Mucosa of descending colon (tissue), 3 donors: ENCODE results near the gene IL4R. TPM values are rescaled to one million over a fixed set of nuclear protein-coding genes. Genes with fewer than 3 reads are reported as not detected.

Source experiments
- ATAC-seq: fragments of 200-7000 bp; cut with Tn5 transposase; one replicate; pipeline ENCODE4 v1.9.1; 2020; ENCODE audit warnings: mild to moderate bottlenecking, moderate library complexity
- DNase-seq, 3 donors: peaks; one replicate each; pipeline ENCODE4 v3.0.0-alpha.2; 2020
- H3K36me3 ChIP-seq: fragments of 200-600 bp; one replicate; pipeline ENCODE4 v1.8.0; 2021; ENCODE audit warnings: low read depth, mild to moderate bottlenecking
- H3K4me1 ChIP-seq: fragments of 200-600 bp; one replicate; pipeline ENCODE4 v1.8.0; 2021; ENCODE audit warnings: low read depth, mild to moderate bottlenecking
- H3K4me3 ChIP-seq: fragments of 200-600 bp; one replicate; pipeline ENCODE4 v1.8.0; 2021; ENCODE audit warnings: mild to moderate bottlenecking
- H3K9me3 ChIP-seq: fragments of 200-600 bp; one replicate; pipeline ENCODE4 v1.8.0; 2021; ENCODE audit warnings: mild to moderate bottlenecking
- CTCF ChIP-seq: fragments of 200-600 bp; IDR thresholded peaks from one replicate; pipeline ENCODE4 v1.8.0; 2022; ENCODE audit warnings: antibody characterized with exemption, mild to moderate bottlenecking
- intact Hi-C, 2 donors: fragments of 100-400 bp; cut with DNase I in 1 of 2; cut with micrococcal nuclease in 1 of 2; formaldehyde crosslinking; loops; one replicate each; pipeline versions ENCODE4 v1.11.0 to v1.11.1; 2022; cut with DNase I, micrococcal nuclease
- total RNA-seq, 3 donors: library from RNA; stranded (reverse); fragmentation: NEBNext Ultra II Directional in 2 of 3; extraction: Animal tissue kit (Norgen Biotek cat#: 25700) in 2 of 3; gene quantifications; one replicate each; pipeline versions ENCODE4 v1.2.1 to v1.2.4, GENCODE V29; 2021 to 2023
- donor health status: DM: no; HTN: no; CAD: no; lungs with moderate emphysema.
- donor health status: DM: no; HTN: no; CAD: no.
- donor health status: DM: no; HTN: yes; CAD: no.

The IL4R gene
- total RNA-seq, 3 donors from 2014 or later, result 131 to 207 (median 164) TPM

GRCh38 chr16:27333104-27333503 lies 19.3 kb downstream of the IL4R start:
- no peaks in the 10 kb centered on the region for H3K36me3 ChIP-seq
- H3K4me1 ChIP-seq, result peaks cover 11% of the 10 kb centered on the region
- intact Hi-C loops, result loop anchor here in 1 of 2 donors (10.0 kb wide), 1 partner anchor 88 kb away; no protein-coding TSS in a partner anchor

DNA sequence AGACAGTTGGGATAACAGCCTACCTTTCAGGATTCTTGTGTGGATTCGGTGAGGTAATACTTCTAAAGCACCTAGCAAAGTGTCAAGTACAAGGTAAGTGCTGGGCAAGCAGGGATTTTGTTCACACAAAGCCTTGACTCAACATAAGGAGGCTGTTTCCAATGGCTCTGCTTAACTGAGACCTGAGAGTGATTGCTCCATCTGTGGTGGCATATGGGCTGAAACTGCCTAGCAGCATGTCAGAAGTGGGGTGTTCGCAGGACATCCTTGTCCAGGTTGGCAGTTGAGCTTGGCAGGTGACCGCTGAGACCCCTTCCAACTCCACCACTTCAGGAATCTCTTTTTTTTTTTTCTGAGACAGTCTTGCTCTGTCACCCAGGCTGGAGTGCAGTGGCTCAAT lies 19.8 kb downstream of the IL4R start:
- intact Hi-C loops, result loop anchor here in 1 of 2 donors (10.0 kb wide), 1 partner anchor 89 kb away; no protein-coding TSS in a partner anchor
- no peak for TF ChIP-seq CTCF
- H3K36me3 ChIP-seq, result no peaks in the 10 kb centered on the region
- no peaks in the 10 kb centered on the region for H3K9me3 ChIP-seq
- peaks cover 7% of the 10 kb centered on the region for H3K4me1 ChIP-seq
- no peak overlapping the region for H3K4me3 ChIP-seq
- DNase-seq, result no peak
- no peak for ATAC-seq

More at GRCh38 chr16:27333104-27333503, 19.3 kb downstream of the IL4R start:
- ATAC-seq (no peak), DNase-seq (no peak)
- no peaks in the 10 kb centered on the region for H3K9me3 ChIP-seq
- H3K4me3 ChIP-seq, result no peak overlapping the region
- TF ChIP-seq CTCF, result no peak

DNA sequence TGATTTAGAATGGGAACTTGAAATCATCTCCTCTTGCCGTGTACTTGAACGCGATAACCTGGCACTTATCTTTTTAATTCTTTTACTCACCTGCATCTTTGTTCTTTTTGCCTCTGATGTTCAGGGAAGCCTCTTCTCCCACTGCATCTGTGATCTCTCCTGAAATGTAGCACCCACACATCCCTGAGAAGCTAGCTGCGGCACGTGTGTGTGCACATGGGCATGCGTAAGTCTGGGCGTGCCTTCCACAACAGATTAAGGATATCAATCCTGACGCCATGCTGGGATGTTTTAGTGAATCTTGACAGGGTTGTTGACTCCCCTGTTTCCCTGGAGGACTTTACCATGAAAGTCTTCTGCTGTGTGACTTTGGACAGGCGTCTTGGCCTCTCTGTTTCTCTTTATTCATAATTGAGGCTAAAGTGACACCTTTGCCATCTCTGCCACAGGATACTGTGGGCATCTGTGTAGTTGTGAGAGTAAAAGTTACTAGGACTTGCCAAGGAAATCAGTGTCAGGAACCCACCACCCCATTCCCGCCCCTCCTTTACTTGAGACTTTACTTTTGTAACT lies 20.5 kb downstream of the IL4R start:
- H3K4me3 ChIP-seq, result no peak overlapping the region
- peaks cover 6% of the 10 kb centered on the region for H3K4me1 ChIP-seq
- H3K9me3 ChIP-seq, result no peaks in the 10 kb centered on the region
- intact Hi-C loops, result loop anchor here in 1 of 2 donors (10.0 kb wide), 1 partner anchor 89 kb away; no protein-coding TSS in a partner anchor
- H3K36me3 ChIP-seq, result no peaks in the 10 kb centered on the region
- TF ChIP-seq CTCF, result no peak
- ATAC-seq, result no peak
- DNase-seq, result no peak

GRCh38 chr16:27334838-27335237 lies 21.1 kb downstream of the IL4R start:
- ATAC-seq (no peak), DNase-seq (no peak)
- TF ChIP-seq CTCF, result no peak
- Histone ChIP-seq H3K9me3 (no peaks in the 10 kb centered on the region), H3K4me1 (peaks cover 5% of the 10 kb centered on the region), H3K4me3 (no peak overlapping the region), H3K36me3 (no peaks in the 10 kb centered on the region)
- intact Hi-C loops, result loop anchor here in 1 of 2 donors (10.0 kb wide), 1 partner anchor 90 kb away; no protein-coding TSS in a partner anchor

DNA sequence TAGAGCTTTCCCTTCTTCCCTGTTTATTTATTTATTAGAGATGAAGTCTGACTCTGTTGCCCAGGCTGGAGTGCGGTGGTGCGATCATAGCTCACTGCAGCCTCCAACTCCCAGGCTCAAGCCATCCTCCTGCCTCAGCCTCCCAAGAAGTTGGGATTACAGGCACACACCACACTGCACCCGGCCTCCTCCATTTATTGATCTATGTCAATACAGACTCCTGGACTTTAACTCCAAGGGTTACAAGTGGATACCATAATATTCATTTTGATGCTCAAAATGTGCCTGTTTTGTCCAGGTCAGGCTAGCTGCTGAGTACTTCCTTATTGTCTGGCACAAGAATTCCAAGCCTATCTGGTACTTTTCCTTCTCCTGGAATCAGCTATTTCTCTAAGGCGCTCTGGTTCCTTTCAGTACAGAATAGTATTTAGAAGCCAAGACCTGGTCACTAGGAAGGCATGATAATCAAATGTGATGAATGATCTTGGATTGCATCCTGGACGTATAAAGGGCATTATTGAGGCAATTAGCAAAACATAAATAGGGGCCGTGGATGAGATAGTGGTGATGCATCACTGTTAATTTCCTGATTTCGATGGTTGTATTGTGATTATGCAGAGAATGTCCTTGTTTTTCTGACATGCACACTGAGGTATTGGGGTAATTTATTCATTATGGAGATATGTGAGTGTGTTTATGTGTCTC lies 21.7 kb downstream of the IL4R start:
- H3K4me1 ChIP-seq, result peaks cover 3% of the 10 kb centered on the region
- H3K9me3 ChIP-seq, result no peaks in the 10 kb centered on the region
- no peaks in the 10 kb centered on the region for H3K36me3 ChIP-seq
- DNase-seq, result no peak
- intact Hi-C loops, result loop anchor here in 1 of 2 donors (10.0 kb wide), 1 partner anchor 91 kb away; no protein-coding TSS in a partner anchor
- H3K4me3 ChIP-seq, result no peak overlapping the region
- peak; percentile 15 for ATAC-seq
- no peak for TF ChIP-seq CTCF
